ENCODE data around the gene UBE2E1. TPM values are rescaled to one million over a fixed set of nuclear protein-coding genes. Genes with fewer than 3 reads are reported as not detected.

Gene UBE2E1
- total and polyA plus RNA-seq, 2 of the 4 experiments (the other 2 are of a cell fraction), result 54.1 to 91.6 TPM

GRCh38 chr3:23798876-23799275, 6.9 kb upstream of the UBE2E1 start:
- 100% methylated on average over 1 of the region's 3 CpGs; no CpG with 5 or more reads in 1 of the 2 experiments for WGBS, 2 experiments (ENCODE audit: extremely low coverage in 2 of 2, insufficient read length in 1 of 2)
- POLR2A ChIA-PET (ENCODE audit: unreplicated experiment), result no interaction called here
- in situ Hi-C loops (cut with MboI; ENCODE audit: low sequenced_read_pairs), result no loop called here

More at GRCh38 chr3:23798876-23799275, 6.9 kb upstream of the UBE2E1 start:
- Histone ChIP-seq H3K79me1 (ENCODE audit: low read depth in 1 of 2, low read length in 2 of 2) (no peaks in the 10 kb centered on the region), H2AK9ac (replicated peaks; ENCODE audit: low read depth, low read length, poor library complexity) (no peak overlapping the region), H2BK5ac (ENCODE audit: low read depth, low read length, poor library complexity, severe bottlenecking) (no peak overlapping the region), H2AK5ac (ENCODE audit: low read depth, low read length) (no peak overlapping the region), H3K56ac (ENCODE audit: extremely low read depth, insufficient read depth, low read length) (no peak overlapping the region), H2AFZ (replicated peaks; ENCODE audit: low read length, poor library complexity) (no peak overlapping the region), H3K4me2 (ENCODE audit: low read depth, low read length) (no peak overlapping the region), H2BK20ac (ENCODE audit: low read depth, low read length) (no peak overlapping the region), H4K5ac (ENCODE audit: low read depth, low read length) (no peak overlapping the region), H3K9ac (ENCODE audit: low read depth, low read length) (no peak overlapping the region), H3K23ac (ENCODE audit: low read depth, low read length) (no peak overlapping the region), H3K4ac (ENCODE audit: low read depth, low read length) (no peak overlapping the region), H3K4me1 (ENCODE audit: control insufficient read depth, insufficient read depth, low read length) (no peaks in the 10 kb centered on the region), H3K36me3 (ENCODE audit: control insufficient read depth, insufficient read depth, low read length) (no peaks in the 10 kb centered on the region), H2BK15ac (ENCODE audit: low read depth, low read length) (no peak overlapping the region), H3K18ac (ENCODE audit: low read depth, low read length) (no peak overlapping the region), H4K91ac (ENCODE audit: insufficient read depth, low read depth, low read length) (no peak overlapping the region), H3K27ac (ENCODE audit: insufficient read depth, low read length) (no peak overlapping the region), H3K4me3 (ENCODE audit: insufficient read depth, low read depth, low read length) (no peak overlapping the region), H3K9me3 (ENCODE audit: control insufficient read depth, insufficient read depth, low read length) (no peaks in the 10 kb centered on the region), H4K20me1 (ENCODE audit: insufficient read depth, low read length) (no peaks in the 10 kb centered on the region), H3K14ac (replicated peaks; ENCODE audit: low read depth, low read length) (no peak overlapping the region), H3K9me1 (ENCODE audit: insufficient read depth, low read length) (no peaks in the 10 kb centered on the region), H2BK120ac (ENCODE audit: low read depth, low read length) (no peak overlapping the region), H4K8ac (ENCODE audit: low read depth in 2 of 2, low read length in 2 of 2) (no peak overlapping the region), H3K27me3 (ENCODE audit: control insufficient read depth, insufficient read depth, low read length) (peaks cover 4% of the 10 kb centered on the region)
- CTCF ChIA-PET, result interaction anchor here (1.0 kb wide), 1 partner anchor 12 kb away, joined by 3 read pairs; no protein-coding TSS in a partner anchor
- intact Hi-C loops (cut with micrococcal nuclease), result no loop called here
- DNase-seq, result no peak
- BruUV-seq (replicated peaks), result no TSS peak
- dilution Hi-C loops (cut with HindIII; ENCODE audit: low sequenced_read_pairs, unreplicated experiment), result no loop called here
- no peak for ATAC-seq (ENCODE audit: low read depth)
- TF ChIP-seq RAD21 (IDR thresholded peaks at IDR 0.05; ENCODE audit: low read length) (no peak), USF2 (IDR thresholded peaks at IDR 0.05; ENCODE audit: low read depth, low read length) (no peak), CHD1 (IDR thresholded peaks at IDR 0.05; ENCODE audit: low read depth, low read length) (no peak), ELK1 (IDR thresholded peaks at IDR 0.05; ENCODE audit: borderline replicate concordance, low read depth, low read length) (no peak), FOS (IDR thresholded peaks at IDR 0.05; ENCODE audit: low read depth, low read length) (no peak), MXI1 (IDR thresholded peaks at IDR 0.05; ENCODE audit: borderline replicate concordance, low read depth, low read length) (no peak), BHLHE40 (IDR thresholded peaks at IDR 0.05; ENCODE audit: low read depth, low read length) (no peak), MAZ (IDR thresholded peaks at IDR 0.05; ENCODE audit: borderline replicate concordance, low read depth, low read length) (no peak), RFX5 (IDR thresholded peaks at IDR 0.05; ENCODE audit: low read depth, low read length) (no peak), RCOR1 (IDR thresholded peaks at IDR 0.05; ENCODE audit: insufficient replicate concordance, low read length) (no peak), CTCF (conservative IDR thresholded peaks at IDR 0.05; ENCODE audit: low read depth, low read length) (no peak), POLR2A (IDR thresholded peaks at IDR 0.05; ENCODE audit: low read depth, low read length) (no peak), NFE2L2 (IDR thresholded peaks at IDR 0.05; ENCODE audit: low read depth, low read length) (no peak)
